PC-3 (cell line): Measurements from ENCODE around the gene SPRED3.

Experiments used
- EZH2 ChIP-seq: fragments of 300-600 bp; sonication (generic); IDR thresholded peaks from one replicate; pipeline ENCODE4 v1.6.1; 2017; ENCODE audit warnings: antibody characterized with exemption, mild to moderate bottlenecking, low read length; ENCODE audit not compliant: unreplicated experiment
- TF ChIP-seq, protein P1 (sequence below): fragments of 300-600 bp; sonication (generic); conservative IDR thresholded peaks from 2 replicates; pipeline ENCODE4 v1.5.1; 2017; ENCODE audit warnings: antibody characterized with exemption, low read depth, mild to moderate bottlenecking, low read length

DNA sequence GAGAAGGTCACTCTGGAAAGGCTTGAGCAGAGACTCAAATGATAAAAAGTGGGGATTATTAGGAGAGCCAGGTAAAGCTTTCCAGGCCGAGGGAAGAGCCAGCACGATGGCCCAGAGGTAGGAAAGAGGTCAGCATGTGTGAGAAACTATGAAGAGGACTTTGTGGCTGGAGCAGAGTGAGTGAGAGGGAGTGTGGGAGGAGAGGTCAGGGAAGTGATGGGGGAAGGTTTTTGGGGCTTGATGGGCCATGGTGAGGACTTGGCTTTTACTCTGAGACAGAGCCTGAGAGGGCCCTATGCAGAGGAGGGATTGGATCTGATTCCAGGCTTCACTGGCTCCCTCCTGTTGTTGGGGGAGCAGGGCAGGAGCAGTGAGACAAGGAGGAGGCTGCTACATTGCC is 47.6 kb upstream of the SPRED3 start:
- TF ChIP-seq, protein P1, sequence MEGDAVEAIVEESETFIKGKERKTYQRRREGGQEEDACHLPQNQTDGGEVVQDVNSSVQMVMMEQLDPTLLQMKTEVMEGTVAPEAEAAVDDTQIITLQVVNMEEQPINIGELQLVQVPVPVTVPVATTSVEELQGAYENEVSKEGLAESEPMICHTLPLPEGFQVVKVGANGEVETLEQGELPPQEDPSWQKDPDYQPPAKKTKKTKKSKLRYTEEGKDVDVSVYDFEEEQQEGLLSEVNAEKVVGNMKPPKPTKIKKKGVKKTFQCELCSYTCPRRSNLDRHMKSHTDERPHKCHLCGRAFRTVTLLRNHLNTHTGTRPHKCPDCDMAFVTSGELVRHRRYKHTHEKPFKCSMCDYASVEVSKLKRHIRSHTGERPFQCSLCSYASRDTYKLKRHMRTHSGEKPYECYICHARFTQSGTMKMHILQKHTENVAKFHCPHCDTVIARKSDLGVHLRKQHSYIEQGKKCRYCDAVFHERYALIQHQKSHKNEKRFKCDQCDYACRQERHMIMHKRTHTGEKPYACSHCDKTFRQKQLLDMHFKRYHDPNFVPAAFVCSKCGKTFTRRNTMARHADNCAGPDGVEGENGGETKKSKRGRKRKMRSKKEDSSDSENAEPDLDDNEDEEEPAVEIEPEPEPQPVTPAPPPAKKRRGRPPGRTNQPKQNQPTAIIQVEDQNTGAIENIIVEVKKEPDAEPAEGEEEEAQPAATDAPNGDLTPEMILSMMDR, result no peak
- no peak for TF ChIP-seq EZH2
